Stimulated activated CD8-positive, alpha-beta memory T cell treated with anti-CD3 and anti-CD28 coated beads, Interleukin-7, amount 100 ng/mL, for 1 hour (primary cell): Measurements from ENCODE around the gene LDLRAD3.

ENCODE experiments used
- DNase-seq, 2 donors: peaks; one replicate each; pipeline ENCODE4 v3.0.0-alpha.2; 2020; ENCODE audit warnings: low read depth in 2 of 2

LDLRAD3 gene

DNA sequence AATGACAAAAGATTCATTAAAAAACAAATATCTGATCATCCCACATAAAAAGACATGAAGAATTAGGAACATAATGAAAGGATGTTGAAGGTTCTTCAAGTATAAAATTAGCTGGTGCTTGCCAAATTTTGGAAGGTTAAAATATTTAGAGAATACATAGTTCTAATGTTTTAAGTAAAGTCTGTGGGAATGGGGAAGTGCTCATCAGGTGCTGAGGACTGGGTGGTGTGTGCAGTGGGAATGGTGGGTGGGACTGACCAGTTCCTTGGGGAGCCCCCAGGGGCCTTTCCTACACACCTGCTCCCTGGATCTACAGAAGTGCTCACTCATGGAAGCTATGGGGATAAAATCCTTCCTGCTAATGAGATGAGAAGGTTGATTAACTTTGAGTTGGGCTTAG lies 11.8 kb downstream of the LDLRAD3 start:
- no peak for DNase-seq

DNA sequence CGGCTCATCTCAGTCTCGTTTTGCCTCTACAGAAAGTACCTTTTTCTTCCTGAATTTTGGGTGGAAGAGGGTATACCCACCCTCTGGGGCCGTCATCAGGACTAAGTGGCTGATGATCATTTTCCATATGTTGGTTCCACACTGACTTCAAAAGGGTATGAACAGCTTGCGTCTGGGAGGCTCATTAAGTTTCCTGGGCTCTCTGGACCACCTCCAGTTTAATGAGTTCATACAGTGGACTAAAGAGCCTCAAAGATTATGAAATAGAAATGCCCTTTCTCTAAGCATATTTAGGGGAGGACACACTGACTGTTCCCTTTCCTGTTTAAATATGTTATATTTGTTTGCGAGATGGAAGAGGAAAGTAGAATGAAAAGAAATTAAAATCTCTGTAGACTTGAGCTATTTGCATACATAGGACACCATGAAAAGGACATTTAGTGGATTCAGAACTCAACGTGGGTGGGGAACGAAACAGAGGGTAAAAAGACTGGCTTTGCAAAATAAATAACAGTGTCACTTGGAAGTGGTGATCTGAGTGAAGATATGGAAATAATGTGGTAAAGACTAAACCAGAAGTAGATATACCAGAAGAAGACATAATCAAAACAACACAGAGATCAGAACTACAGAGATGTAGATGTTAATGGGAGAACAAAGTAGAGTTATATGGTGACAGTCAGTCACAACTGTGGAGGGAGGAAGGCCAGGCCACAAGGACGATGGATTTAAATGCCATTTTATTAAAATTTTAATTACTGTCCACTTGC lies 18.7 kb downstream of the LDLRAD3 start:
- no peak for DNase-seq

DNA sequence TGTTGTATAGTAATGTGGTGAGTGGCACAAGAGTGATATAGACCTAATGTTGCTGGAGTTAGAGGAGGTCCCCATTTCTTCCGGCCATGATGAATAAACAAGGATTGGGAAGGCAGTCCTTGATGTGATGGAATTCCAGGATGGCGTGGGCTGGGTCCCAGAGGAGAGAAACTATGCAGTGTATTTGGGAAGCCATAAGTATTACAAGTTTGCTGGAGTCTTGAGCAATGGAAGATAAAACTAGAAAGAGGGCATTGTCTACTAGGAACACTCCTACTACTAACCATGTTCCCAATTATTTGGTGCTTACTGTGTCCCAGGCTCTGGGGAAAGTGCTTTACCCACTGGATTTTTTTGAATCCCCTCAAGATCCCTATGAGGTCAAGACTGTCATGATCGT lies 20.0 kb downstream of the LDLRAD3 start:
- DNase-seq, result no peak

DNA sequence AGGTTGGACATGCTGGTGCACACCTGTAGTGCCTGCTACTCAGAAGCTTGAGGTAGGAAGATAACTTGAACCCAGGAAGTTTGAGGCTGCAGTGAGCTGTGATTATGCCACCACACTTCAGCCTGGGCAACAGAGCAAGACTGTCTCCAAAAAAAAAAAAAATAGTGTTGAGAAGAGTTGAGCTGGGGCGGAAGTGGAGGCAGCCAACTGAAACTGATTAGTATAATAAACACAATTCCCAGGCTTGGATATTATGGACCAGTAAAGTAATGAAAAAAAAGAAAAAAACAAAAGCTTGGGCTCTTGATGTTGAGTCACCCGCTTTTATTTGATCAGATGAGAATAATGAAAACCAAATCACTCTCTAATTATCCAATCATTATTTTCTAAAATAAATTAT lies 21.0 kb downstream of the LDLRAD3 start:
- DNase-seq, result no peak

DNA sequence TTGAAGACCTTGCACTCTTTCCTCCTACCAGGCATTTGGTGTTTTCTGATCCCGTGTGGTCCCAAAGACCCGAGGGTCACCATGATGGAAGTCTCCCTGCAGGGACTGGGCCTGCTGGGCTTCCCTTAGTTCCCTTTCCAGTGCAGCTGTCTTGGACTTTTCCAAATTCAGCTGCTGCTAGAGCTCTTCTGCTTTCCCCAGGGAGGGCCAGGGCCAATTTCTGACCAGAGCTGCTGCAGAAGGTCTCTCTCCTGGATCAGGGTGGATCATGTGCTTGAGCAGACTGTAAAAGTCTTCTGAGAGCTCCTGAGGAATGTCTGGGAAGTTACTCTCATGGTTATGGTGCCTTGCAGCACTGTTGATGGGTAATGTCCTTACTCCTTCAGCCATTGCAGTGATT lies 23.2 kb downstream of the LDLRAD3 start:
- DNase-seq, result no peak

DNA sequence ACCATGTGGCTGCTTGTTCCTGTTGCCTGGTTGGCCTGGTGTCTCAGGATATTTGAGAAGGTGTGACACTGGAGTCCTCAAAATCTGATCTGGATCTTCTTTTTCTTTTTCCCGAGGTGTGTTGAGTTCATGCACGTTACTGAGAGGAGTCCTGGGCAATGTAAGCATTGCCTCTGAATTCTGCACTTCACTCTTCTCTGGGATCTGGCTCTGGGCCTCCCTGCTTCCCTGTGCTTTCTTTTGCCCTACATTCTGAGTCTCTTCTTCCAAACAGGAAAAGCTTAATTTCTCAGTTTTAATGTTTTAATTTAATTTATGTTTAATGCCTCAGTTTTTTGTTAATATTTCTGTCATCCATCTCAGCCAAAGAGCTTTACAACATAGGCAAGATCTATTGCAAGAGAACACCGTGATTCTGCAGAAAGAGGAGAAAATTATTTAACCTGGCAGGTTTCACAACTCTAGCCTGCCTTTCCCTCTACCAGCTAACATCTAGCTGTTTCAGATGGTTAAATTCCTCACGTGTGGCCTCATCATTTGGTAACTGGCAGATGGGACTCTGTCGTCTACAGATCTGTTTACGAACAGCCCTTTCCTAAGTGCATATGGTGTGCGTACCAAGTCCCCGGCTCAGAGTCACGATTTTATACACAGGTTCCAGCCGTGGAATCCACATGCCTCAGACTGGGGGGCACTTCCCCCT lies 24.7 kb downstream of the LDLRAD3 start:
- DNase-seq, result no peak

DNA sequence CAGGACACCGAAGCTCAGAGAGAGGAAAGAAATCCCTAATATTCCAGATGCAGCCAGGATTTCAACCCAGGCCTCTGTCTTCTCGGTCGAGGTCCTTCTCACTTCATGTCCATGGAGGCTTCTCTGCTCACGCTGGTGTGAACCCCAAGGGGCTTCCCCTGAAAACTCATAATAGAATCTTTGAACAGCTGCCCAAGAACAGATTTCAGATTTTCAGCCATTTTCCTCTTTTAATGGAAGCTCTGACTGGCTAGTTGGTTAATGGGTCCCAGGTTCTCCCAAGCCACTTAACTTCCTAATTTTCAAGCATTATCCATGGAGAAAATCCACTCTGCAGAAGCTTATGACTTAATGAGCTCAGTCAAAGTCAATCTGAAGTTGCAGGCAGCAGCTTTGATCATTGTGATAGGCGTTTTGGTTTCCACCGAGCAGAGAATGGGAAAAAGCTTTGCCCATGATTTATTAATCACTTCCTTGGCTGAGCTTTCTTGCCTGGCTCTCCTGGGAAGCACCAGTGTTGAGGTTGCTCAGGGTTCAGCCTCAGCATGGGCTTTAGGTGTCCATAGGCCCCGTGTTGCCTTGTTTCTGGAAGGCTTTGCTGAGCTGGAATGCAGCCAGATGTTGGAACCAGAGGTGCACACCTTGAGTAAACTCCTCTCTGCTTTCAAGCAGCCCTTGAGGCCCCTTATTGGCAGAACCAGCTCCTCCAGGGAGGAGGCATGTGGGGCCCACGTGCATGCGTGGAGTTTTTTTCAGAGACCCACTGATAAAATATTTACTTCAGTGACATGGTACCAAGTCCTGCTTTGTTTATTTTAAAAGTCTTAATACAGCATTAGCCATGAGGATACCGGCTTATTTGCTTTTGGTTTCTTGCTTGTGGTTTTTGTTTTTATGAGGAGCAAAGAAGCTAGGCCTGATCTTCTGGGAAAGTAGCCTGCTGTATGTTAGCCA lies 25.5 kb downstream of the LDLRAD3 start:
- DNase-seq, result no peak

DNA sequence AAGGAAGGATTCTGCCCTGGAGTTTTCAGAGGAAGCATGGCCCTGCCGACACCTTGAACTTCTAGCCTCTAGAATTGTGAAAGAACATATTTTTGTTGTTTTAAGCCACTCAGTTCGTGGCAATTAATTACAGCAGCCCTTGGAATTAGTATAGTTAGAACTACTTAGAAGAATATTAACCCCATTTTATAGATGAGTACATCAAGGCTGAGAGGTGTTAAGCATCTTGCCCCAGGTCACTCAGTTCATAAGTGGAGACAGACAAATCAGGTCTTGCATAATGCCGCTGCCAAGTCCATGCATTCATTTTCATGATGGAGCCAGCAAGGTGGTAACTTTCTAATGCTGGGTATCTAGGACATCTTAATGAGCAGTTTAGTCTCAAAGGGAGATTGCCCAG lies 26.6 kb downstream of the LDLRAD3 start:
- DNase-seq, result no peak

DNA sequence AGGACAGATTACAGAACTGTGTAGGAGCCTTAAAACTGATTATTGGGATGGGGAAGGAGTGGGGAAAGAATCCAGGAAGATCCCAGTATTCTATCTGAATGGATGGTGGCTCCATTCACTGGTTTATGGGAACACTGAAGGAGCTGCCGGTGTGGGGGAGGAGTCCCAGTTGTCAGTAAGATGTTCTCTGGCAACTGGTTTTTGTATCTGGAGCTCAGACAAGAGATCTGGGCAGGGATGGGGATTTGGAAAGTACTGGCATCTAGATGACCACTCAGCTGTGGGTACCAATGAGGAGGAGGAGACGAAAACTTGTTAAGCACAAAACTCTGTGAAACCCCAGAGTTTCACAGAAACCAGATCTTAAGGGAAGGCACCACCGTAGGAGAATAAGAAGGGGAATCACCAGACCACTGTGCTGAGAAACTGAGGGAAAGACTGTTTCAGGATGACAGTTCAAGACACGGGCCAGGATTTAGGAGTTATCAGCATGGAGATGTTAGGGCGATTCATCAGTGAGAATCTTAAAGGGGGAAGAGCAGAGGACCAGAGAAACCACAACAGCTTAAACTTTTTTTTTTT lies 28.1 kb downstream of the LDLRAD3 start:
- DNase-seq, result no peak

DNA sequence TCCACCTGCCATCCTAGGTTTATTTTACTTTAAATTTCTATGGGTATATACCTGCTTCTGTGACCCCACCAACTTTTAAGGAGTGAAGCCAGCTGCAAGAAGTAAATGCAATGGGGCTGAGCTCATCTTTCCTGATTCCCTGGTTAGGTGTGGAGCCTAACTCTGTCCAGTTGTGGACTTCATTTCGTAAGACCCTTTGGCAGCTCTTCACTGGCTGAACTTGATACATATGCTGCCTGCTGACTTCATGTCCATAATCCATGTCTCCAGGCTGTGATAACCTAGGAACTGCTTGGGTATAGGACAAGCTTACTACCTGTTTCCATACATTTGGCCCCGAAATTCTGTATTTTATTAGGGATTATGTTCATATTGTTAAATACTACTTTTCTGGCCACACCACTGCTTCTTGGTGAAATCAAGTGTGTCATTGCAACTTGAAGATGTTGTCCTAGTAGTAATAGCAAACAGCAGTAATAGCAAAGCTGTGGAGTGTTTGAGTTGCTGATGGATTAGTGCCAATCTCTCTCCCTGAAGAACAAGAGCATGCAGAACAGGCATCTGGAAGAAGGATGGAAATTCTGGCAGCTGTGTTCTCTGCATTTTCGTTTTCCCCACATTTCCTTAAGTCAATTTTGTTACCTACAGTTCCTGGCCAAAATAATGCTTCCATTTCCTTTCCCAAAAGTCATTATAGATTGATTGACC lies 31.2 kb downstream of the LDLRAD3 start:
- DNase-seq, result no peak

DNA sequence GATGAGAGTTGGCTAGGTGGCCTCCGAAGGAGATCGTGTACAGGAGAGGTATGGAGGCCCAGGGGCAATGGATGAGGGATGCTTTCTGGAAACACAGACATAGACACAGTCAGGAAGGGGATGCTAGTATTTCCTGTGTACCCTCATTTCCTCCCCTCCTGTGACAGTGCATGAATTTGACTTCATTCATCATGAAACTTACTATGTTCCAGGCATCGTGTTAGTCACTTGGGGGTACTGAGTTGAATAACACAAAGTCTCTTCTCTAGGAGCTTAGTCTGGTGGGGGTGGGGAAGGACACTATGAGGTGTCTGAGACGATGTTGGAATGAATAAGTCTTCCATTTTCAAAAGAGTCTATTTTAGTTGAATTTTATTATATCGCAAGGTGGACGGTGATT lies 32.6 kb downstream of the LDLRAD3 start:
- DNase-seq, result no peak

DNA sequence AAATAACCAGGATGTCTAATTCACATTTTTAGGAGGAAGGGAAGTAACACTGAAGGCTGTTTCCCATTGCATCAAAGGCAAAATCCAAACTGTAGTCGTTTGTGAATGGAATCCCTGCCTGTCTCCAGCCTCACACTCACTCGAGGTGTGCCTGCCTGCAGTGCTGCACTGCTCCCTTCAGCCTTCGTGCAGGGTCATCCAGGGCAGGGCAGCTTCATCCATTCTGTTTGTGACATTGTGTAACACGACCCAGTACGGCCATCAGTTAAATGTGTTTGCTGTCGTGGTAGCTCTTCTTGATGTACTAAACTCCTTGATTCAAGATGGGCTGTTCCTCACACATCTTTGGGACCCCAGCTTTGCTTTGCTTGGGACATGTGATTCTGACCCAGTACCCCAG lies 34.3 kb downstream of the LDLRAD3 start:
- no peak for DNase-seq

DNA sequence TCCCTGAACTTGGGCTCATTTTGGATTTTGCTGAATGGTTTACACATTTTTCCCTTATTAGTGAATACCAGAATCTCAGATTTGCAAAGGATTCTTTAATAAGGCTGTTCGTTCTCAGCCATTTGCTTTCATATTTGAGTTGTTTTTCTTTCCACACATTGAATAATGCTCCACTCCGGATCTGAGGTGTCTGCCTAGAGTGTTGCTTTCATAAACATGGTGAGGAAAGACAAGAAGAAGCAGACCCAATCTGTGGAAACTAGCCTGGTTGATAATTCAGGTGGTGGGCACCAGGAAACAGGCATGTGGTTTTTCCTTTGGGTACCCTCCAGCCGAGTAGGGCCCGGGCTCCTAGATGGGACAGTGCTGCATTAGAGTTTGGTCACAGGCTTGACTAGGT lies 35.0 kb downstream of the LDLRAD3 start:
- DNase-seq, result no peak

DNA sequence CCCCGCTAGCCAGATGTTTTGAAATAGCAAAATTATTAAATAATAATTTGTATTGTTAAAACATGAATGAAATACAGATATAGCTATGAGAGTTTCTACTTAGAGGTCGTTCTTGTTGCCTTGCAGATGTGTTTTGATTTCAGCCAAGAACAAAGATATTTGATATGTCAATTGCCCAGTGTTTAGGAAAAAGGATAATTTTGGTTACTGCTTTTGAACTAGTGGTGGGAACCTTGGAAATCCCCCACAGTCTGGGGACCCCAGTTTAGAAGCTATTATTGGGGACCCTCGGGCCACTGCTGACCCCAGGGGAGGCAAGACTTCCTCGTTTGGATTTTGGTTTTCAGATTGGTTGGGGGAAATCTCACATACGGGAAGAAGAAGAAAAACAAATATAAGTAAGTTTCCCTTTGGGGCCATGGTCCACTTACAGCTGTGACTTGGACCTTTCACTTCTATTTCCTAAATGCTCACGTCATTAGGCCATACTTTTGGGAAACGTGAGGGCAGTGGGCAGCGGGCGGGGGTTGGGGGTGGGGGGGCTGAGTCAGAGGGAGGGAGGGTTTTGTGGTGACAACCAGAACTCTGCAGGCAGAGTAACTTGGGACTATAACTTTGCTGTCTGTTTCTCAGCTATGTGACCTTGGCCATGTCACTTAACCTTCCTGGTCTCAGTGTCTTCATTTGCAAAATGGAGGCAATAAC lies 37.0 kb downstream of the LDLRAD3 start:
- no peak for DNase-seq

DNA sequence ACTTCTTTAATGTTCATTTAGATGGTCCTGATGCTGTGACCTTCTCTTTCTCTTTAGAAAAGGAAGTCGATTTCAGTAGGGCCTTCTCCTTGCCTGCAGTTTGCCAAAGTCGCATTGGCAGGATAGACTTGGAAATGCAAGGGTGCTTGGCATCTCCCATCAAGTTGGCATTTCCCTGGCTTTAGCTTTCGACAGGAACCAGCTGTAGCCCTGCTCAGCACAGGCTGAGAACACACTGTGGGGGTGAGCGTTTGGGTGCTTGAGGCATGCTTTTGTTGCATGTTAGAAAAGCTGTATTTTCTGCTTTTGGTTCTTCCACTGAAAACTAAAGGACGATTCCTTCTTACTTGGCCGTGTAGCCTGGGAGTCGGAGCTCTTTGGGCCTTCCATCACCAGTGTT lies 37.7 kb downstream of the LDLRAD3 start:
- DNase-seq, result no peak

DNA sequence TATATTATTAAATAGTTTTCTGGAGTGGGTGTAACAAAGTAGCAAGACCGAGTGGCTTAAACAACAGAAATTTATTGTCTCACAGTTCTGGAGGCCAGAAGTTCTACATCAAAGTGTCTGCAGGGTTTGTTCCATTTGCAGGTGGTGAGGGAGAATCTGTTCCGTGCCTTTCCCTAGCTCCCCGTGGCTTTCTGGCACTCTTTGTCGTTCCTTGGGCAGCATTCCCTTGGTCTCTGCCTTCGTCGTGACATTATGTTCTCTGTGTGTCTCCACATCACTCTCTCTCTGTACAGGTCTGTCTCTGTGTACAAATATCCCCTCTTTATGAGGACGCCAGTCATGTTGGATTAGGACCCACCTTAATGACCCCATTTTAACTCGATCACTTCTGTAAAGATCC lies 38.2 kb downstream of the LDLRAD3 start:
- DNase-seq, result no peak

DNA sequence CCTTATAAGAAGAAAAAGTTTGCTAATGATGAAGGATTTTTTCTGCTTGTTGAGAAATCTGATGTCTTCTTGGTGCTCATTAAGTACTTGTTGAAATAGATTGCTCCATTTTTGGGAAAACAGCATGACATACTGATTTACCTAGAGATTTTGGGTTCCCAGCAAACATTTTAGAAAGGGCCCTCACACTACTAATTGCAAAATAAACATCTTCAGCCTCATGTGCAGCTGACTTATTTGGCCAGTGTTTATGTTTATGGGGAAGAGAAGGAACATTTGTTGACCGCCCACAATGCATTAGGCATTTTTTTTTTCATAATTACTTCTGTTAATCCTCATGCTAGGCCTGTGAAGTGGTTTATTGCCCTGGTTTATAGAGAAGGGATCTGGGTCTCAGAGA lies 40.1 kb downstream of the LDLRAD3 start:
- DNase-seq, result no peak

DNA sequence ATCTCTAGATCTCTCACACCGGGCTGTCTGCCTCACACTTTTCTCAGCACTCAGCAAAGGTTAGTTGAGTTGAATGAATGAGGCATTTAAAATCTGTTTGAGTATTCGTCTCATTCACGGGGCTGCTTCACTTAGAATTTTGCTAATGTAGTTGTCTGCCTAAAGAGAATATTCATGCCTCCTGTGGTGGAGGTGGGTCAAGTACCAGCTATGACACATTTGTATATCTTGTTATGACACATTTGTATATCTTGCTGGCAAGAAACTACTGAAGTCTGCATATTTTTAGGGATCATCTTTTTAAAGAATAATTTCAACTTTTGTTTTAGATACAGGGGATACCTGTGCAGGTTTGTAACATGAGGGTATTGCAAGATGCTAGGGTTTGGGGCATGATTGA lies 43.1 kb downstream of the LDLRAD3 start:
- no peak for DNase-seq

DNA sequence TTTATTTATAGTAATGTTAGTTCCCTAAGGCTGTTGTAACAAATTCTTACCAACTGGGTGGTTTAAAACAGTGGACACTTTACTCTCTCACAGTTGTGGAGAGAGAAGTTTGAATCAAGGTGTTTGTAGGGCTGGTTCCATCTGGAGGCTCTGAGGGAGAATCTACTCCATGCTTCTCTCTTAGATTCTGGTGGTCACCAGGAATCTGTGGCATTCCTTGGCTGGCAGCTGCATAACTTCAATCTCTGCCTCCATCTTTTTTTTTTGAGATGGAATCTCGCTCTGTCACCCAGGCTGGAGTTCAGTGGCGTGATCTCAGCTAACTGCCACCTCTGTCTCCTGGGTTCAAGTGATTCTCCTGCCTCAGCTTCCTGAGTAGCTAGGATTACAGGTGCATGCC lies 46.3 kb downstream of the LDLRAD3 start:
- no peak for DNase-seq

DNA sequence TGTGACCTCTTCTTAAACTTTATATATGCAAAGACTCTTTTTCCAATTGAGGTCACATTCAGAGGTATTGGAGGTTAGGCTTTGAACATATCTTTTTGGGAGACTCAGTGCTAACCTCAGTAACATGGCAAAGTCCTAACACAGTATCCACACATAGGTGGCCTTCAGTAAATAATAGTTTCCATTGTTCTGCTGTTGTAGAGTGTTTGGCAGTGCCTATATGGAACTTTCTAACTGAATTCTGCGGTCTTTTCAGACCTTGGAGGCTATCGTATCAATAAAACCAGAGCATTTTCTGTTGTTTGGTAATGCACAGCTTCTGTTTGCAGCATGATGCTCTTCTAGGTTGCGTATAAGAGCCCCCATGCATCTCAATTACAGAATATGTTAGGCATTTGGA lies 47.0 kb downstream of the LDLRAD3 start:
- DNase-seq, result no peak

DNA sequence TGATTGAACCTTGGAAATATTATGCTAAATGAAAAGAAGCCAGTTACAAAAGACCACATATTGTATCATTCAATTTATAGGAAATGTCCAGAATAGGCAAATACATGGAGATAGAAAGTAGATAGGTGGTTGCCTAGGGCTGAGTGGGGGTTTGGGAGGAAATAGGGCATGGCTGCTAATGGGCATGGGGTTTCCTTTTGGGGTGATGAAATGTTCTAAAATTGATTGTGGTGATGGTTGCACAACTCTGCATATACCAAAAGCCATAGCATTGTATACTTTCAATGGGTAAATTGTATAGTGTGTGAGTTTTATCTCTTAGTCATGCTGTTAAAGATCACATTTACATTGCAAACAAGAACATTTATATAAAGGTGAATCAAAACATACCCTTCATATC lies 48.7 kb downstream of the LDLRAD3 start:
- DNase-seq, result no peak
